CD4-positive, alpha-beta T cell treated with Interleukin-10 for 1 hour (primary cell): Measurements from ENCODE around the gene KRTAP5-6.

Experiments used
- DNase-seq: peaks from one replicate; pipeline ENCODE4 v3.0.0-alpha.2; 2020

Gene KRTAP5-6

DNA sequence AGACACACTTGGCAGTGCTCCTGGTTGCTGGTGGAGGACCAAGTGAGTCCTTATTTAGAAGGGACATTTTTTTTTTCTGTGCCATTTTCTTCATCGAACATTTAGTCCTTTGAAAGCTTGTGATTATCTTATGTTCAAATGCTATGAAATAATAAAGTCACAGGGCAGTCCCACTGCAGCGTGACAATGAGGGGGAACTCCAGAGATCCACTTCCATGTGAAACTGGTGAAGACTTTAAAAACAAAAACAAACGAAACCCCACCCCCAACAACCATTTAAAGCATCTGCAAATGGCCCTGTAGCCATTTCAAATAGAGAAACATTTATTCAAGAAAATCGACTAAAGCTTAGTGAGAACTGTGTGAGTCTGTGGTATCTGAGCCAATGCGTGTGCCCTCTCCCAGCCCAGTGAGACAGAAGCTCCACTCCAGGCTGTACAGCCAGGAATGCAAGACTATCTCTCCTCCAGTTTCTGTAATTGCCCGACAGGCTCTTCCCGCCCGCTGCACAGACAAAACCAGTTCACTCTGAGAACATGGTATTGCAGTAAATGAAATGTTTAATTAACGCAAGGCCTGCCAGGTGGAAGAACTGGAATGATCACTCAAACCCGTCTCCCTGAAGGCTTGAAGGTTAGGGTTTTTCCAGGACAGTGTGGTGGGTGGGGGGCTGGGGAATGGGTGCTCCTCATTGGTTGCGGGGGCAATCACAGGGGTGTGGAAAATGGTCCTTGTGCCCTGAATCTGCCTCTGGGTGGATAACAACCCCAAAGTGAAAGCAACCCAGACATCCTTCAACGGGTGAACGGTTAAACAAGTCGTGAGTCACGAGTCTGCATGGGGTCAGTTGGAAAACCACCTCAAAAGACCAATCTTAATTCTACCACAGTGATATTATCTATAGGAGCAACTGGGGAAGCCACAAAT is 8.4 kb downstream of the KRTAP5-6 start:
- no peak for DNase-seq

DNA sequence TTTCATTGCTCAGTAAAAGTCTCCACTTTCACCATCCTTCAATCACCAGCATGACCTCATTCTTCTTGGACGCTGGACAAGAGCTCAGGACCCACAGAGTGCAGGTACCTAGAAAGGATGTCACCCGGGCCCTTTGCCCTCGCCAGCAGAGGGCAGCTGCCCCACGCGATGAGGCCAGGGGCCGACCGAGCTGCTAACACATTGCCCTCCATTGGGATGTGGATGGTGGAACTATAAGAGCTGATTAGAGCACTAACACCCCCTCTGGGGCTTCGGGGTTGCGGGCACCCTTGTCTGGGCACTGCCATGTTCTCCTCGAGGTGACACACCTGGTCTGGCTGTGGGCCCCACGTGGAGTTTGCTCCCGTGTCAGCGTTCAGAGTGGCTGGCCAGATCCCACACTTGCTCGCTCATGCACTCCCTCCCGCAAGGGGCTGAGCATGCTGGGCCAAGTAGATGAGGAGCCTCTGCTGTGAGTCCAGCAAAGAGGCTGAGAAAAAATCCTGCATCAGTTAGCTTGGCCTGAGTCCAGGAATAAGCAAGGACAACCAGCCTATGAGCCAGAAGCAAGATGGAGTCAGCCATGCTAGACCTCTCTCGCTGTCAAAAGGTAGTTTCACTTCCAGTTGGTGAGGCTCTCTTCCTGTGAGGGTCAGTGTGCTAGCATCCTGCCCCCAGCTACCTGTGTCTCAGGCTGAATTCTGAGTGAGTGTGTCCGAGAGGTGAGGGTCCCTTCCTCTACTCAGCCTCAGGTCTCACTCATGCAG is 9.8 kb downstream of the KRTAP5-6 start:
- peak; percentile 20 for DNase-seq

DNA sequence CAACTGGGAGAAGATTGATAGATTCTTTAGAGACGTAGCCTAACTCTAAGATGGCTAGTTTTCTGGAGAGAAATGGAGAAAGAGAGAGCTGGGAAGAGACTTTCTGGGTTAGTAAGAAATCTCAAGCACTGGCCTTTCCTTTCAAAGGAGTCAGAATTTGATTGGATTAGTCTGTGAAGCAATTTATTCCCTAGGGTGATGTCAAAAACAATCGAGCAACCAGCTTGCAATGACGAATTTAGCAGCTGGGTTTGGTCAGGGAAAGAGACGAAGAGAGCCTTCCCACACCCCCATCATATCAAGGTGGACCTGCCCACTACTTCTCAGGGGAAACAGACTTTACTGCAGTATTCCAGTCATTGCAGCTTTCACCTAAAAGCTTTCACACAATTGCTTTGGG is 10.8 kb downstream of the KRTAP5-6 start:
- no peak for DNase-seq

DNA sequence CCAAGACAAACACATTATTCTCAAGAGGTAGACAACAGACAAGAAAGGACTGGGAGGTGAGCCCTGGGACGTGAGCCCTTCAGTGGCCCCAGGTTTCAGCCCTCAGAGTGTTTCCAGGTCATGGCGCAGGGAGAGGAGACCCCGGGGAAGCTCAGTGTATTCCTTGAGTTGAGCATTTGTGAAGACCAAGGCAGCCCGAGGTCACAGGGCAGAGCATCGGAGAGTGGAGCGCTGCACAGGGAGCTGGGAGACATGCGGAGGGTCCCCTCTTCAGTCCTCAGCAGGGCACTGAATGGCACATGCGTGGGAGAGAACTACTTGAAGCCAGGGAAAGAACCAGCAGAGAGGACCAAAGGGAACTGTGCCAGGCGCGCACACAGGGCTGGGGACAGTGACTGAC is 11.7 kb downstream of the KRTAP5-6 start:
- DNase-seq: no peak

DNA sequence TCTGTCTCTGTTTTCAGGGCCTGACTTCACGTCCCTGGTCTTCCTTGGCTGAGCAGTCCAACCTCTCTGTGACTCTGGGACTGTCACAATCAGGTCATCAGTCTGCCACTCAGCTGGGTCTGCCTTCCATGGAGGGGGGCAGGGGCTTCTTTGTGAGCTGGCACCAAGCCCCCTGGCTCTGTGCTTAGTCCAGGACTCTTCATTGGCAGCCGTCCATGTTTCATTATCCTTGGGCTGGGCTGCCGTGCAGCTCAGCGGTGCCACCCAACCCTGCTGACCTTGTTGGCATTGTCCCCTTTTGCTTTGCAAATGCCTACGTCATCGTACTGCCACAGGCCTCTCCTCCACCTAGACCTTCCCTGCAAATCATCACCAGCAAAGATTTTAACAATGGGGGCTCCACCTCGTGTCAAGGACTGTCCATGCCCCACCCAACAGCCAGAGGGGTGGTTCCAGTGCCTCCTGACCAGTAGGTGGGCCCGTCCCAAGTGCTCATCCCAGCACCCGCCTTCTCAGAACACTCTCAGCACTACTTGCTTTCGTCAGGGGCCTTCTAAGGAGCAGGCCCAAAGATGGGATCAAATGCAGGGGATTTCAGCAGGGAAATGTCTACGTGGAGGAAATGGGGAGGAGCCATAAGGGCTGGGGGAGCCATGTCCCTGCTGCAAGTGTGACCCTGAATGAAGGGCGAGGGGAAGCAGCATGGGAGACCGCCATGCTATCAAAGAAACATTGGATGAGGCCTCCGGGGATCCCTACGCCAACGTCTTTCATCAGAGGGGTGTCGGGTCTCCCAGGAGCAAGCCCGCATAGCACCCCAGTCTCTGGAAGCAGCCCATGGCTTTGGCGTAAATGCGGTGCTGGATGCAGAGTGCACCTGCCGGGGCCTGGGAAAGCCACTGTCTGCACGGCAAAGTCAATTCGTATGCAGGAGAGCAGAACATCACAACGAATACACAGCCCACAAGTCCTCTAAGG is 18.2 kb downstream of the KRTAP5-6 start:
- DNase-seq: no peak

DNA sequence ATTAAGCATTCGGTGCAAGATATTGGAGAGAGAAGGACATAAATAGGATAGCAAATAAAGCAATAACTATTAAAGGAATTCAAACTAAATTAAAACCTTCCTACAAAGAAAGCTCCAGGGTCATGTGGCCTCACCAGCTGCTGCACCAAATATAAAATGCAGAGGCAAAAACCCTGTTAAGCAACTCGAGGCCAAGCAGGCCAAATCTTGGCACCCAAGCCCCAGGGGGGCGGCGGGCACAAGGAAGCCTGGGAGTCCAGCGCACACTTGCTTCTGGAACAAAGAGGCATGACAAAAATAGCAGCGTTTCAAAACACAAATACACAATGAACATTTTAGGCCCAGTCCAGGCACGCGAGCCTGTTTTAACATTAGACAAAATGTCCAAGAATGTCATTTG is 20.8 kb downstream of the KRTAP5-6 start:
- DNase-seq: no peak

DNA sequence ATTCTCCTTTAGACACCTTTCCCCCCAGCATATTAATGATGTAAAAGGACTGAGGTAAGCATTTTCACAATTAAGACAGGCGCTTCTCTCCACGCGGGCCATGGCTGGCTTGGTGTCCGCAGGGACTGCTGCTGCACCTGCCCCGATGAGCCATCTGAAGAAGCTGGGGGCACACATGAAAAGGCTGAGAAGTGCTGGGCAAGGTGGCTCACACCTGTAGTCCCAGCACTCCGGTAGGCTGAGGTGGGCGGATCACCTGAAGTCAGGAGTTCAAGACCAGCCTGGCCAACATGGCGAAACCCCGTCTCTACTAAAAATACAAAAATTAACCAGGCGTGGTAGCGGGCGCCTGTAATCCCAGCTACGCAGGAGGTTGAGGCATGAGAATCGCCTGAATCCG is 21.3 kb downstream of the KRTAP5-6 start:
- DNase-seq: no peak

DNA sequence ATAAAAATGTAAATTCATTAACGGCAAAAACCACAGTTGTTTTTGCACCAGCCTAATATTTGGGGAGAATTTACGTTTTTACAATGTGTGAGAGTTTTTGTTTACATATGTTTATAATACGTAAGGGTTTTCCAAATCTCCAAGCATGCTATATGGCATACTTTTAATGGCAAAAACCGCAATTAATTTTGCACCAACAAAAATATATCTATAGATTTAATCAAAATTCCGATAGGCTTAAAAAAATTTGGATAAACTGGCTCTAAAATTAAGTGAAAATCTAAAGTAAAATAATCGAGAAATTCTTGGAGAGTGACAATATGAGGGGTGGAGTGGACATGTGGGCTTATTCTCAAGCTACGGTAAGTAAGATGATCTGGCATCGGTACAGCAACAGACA is 22.8 kb downstream of the KRTAP5-6 start:
- no peak for DNase-seq

DNA sequence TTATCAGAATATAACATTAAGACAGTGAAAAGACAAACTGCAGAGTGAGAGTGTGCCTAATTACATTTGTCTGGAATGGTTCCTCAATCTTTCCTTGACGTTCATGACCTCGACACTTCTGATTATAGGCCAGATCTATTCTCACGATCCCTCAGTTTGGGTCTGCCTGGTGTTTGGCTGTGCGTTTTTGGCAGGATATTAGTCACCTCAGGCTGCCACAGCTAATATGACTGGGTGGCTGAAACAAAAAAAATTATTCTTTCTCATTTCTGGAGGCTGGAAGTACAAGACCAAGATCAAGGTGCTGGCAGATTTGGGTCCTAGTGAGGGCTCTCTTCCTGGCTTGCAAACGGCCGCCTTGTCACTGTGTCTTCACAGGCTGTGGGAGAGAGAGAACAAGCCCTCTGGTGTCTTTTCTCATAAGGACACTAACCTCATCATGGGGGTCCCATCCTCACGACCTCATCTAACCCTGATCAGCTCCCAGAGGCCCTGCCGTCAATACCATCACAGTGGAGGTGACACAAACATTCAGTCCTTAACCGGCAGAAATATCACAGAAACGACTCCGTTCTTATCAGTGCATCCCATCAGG is 30.2 kb downstream of the KRTAP5-6 start:
- no peak for DNase-seq

DNA sequence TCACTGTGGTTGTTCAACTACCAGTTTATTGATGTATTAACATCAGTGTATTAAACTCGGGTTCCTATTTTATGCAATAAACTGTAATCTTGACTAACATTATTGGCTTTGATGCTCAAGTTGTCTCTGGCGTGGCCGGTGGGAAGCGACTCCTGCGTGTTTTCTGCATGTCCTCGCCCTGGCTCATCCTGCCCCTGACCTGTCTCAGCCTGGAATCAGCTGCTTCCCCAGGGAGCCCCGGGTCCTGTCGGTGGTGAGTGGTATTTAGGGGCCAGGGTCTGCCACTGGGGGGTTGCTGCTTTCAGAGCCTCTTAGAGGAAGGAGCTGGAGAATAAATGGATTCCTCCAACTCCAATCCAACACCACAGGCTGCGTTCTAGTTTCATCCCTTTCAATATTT is 30.9 kb downstream of the KRTAP5-6 start:
- no peak for DNase-seq

DNA sequence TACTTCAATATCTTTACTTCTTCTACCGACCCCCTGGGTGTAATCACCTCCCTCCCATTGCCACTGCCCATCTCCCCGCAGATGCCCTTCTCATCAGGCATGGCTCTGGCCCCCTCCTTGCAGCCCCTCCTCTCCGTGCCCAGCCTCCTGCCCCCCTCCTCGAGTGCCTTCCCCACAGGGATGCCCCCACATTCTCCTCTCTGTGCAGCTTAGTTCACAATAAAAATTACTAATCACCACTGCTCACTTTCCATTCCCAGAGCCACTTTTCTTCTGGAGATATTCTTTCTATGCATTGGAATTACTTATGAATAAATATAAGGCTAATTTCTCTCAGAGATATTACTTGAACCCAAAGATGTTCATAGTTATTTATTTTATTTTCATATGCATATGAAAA is 31.3 kb downstream of the KRTAP5-6 start:
- no peak for DNase-seq

DNA sequence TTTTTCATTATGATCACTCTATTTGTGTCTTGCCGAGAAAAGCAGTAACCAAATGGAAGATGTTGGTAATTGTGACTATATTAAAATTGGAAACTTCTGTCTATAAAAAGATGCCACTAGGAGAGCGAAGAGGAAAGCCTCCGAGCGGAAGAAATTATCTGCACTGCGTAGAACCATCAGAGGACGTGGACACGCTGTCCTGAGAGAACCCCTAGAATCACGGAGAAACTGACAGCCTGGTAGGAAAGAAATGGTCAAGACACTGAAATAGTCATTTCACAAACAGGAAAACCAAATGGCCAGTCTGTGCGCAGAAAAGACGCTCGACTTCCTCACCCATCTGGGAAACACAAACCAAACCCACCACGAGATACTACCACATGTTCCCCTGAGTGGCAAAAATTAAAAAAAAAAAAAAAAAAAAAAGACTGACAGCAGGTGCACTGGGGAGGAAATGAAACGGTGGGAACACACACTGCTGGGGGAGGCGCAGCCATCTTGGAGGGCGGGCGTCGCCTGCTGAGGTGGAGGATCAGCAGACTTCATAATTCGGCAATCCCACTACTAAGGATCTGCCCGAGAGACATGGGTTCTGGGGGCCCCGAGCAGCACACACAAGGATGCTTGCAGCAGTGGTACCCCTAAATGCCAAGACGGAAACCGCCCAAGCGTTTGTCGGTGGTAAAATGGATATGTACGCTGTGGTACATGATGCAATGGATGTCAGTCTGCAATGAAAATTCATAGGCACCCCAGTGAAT is 32.1 kb downstream of the KRTAP5-6 start:
- no peak for DNase-seq

DNA sequence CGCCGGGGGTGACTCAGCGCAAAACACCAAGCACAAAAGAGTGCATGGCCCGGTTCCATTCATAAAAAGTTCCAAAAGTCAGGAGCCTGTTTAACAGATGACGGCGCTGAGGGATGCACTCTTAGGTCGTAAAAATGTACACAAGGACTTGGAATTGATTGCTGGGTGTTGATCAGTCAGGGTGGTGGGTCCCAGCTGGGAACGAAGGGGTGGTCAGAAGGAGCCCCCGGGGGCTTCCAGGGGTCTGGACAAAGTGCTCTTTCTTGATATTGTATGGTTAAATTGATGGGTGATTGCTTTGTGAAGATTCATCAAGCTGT is 32.7 kb downstream of the KRTAP5-6 start:
- no peak for DNase-seq

DNA sequence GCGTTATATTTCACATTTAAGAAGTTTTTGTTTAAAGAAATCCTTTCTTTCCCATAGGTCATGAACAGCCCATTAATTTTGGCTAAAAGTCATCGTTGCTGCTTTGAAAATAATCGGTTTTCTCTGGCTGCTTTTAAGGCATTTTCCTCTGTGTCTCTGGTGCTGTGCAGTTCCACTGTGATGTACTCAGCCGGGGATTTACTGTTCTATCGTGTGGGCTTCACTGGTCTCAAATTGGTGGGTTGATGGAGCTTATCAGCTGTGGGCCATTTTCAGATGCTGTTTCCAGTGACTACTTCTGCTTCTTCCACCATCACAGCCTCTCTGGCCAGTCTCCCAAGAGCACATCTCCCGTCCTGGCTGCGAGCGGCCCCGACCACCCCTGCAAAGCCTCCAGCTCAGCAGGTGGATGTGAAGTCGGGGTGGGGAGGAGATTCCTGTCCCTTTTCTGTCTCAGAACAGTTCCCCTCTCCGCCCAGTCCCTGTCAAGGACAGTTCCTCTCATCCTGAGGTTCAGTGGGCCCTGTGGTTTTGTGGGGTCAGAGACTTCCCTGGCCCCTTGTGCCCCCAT is 33.1 kb downstream of the KRTAP5-6 start:
- no peak for DNase-seq

DNA sequence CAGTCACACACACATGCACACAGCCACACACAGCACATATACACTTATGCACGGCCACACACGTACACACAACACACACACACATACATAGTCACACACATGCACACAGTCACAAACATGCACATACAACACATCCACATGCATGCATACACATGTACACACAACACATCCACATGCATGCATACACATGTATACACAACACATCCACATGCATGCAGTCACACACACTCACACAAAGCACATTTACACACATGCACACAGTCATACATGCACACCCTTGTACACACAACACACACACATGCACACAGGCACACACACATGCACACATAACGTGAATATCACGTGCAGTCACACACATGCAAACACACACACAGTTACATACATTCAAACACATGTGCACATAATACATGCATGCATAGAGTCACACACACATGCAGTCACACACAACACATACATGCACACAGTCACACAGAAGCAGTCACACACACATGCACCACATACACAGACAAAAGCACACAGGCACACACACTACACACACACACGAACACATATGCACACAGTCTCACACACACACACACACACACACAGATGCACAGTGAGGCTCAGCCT is 34.6 kb downstream of the KRTAP5-6 start:
- no peak for DNase-seq

DNA sequence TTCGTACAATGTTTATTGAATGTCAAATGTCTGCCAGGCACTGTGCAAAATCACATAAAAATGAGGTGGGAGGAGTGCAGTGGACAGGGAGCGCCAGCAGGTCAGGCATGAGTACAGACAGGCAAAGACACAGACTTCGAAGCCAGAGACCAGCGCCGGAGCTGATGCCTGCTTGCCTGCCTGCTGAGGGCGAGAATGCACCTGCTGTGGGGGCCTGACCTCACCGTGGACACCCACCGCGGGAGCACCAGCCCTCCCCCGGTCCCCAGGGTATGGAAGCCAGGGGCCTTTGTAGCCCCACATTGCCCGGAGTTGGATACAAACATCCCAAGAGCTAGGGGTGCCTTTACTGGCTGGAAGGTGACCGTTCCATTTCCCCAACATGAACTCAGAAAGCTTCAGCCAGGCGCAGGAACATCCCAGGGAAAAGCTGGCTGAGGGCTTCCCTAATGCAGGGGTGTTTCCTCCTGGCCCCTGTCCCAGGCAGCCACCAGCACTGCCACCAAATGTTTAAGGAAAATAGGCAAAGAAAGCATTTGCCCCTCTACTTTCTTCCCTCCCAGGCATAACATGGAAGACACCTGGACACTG is 35.5 kb downstream of the KRTAP5-6 start:
- DNase-seq: no peak

DNA sequence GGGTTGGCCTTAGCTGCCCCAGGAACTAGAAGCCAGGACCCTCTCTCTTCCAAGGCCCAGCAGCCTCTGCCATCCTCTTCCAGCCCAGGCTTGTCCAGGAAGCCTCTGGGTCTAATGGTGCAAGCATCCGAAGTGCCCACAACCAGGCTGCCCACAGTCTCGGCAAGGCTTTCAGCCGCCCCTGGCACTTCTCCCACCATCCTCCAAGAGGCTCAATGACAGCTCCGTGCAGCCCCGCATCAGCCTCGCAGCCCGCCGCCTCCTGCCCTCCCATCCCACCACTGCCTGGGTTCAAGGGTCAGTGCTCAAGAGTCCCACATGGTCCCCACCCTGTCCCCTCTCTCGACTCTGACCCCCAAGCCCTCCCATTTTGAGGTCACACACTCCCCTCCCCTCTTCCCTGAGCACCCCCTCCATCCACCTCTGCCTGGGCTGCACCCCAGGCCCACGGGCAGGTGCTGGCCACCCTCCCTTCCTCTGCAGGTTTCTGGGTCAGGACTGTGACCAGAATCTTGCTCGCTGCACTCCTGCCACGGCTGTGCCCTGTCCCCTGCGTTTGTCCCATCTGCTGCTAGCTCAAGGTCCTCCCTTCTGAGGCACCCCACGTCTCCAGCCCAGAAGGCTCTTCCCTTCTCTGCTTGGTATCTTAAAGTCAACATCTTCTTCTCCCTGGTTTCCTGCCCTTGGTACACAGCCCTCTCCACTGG is 36.2 kb downstream of the KRTAP5-6 start:
- no peak for DNase-seq

DNA sequence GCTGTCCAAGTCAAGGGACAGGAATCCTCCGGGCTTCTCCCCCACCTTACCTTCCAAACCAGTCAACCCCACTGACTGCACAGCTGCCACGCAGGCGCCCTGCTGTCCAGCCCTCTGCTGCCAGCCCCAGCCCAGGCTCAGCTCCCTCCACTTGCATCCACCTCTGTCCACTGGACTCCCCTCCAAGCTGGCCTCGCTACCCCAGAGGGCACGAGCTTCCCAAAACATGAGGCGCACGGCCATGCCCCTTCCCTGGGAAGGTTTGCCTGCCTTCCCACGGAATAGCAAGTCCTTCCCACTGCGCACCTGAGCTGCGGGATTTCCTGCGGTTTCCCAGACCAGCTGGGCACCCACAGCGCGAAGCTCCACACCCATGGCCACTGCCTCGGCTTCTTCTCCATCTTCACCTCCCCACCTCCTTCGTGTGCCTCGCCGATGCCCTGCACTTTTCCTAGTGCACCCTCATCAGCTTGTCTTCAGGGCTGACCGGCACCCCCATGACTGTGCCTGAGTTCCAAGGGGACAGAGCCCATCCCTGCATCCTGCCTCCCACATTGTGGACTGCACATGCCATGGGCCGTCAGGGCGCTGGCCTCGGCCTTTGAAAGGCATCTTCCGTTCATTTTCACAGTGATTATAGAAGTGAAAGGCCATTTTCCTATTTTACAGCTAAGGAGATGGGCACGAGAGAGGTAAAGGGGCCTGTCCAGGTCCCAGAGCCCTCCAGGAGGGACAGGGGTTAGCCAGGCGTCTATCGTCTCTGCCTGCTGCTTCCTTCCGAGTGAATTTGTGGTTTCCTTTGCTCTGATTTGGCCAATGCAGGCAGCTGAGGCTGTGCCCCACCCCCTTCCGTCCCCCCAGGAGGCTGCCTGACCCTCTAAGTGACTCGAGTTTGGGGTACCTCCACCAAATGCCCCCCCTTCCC is 37.0 kb downstream of the KRTAP5-6 start:
- no peak for DNase-seq

DNA sequence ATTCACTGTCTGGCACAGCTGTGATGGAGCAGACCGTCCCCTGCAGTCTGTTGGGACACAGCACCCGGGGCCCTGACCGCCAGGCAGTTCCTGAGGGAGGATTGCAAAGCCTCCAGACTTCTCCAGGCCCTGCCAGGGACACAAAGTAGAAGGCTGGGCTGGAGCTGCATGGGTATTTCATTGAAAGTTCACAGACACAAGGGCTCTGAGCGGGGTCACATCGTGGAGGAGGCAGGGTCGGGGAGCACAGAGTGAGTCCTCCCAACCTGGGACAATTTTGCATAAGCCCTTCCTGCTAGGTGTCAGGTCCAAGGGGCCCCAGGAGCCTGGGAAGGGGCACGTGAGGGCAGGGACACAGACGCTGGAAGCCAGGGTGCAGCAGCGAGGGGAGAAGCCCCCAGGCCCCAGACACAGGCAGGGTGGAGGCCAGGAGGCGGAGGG is 37.7 kb downstream of the KRTAP5-6 start:
- DNase-seq: no peak
